OCI-LY3 (cell line): Measurements from ENCODE around the gene FAT3.
A peak's percentile ranks its signal among the peaks of the same experiment; 100 is the strongest.

Experiments
- H2AFZ ChIP-seq: fragments of 200-600, 300-600 bp; shearing (Covaris generic); 2 replicates; pipeline ENCODE4 v1.6.0; 2014; ENCODE audit warnings: antibody characterized with exemption, low read depth, low read length
- H3K27ac ChIP-seq: fragments of 200-600, 300-600 bp; sonication (generic); 2 replicates; pipeline ENCODE4 v1.5.1; 2014; ENCODE audit warnings: mild to moderate bottlenecking, low read length, moderate library complexity, mixed read lengths
- H3K27me3 ChIP-seq: fragments of 200-600, 300-600 bp; sonication (generic); 2 replicates; pipeline ENCODE4 v1.6.1; 2014; ENCODE audit warnings: low read depth, low read length, mixed read lengths
- H3K36me3 ChIP-seq: fragments of 200-600, 300-600 bp; sonication (generic); replicated peaks from 2 replicates; pipeline ENCODE3; 2014; ENCODE audit warnings: low read depth, low read length, mixed read lengths
- H3K4me1 ChIP-seq: fragments of 300-600, 200-600 bp; sonication (generic); 2 replicates; pipeline ENCODE4 v1.6.1; 2014; ENCODE audit warnings: low read length, mixed read lengths
- H3K4me2 ChIP-seq: fragments of 200-600, 300-600 bp; sonication (generic); 2 replicates; pipeline ENCODE4 v1.6.1; 2014; ENCODE audit warnings: low read length, mixed read lengths
- H3K4me3 ChIP-seq: fragments of 300-600, 200-600 bp; sonication (generic); 2 replicates; pipeline ENCODE4 v1.5.1; 2014; ENCODE audit warnings: antibody characterized with exemption, mild to moderate bottlenecking, low read length, moderate library complexity
- H3K79me2 ChIP-seq: fragments of 300-600, 200-600 bp; shearing (Covaris generic); 2 replicates; pipeline ENCODE4 v1.6.1; 2014; ENCODE audit warnings: mild to moderate bottlenecking, low read length, mixed read lengths
- H3K9ac ChIP-seq: fragments of 300-600, 200-600 bp; shearing (Covaris generic); 2 replicates; pipeline ENCODE4 v1.6.0; 2014; ENCODE audit warnings: mild to moderate bottlenecking, low read length, moderate library complexity
- H3K9me3 ChIP-seq: fragments of 200-600, 300-600 bp; shearing (Covaris generic); 2 replicates; pipeline ENCODE4 v1.6.1; 2014; ENCODE audit warnings: low read length, mixed read lengths; ENCODE audit not compliant: insufficient read depth
- H4K20me1 ChIP-seq: fragments of 200-600, 300-600 bp; sonication (generic); 2 replicates; pipeline ENCODE4 v1.6.1; 2016; ENCODE audit warnings: low read length, mixed read lengths; ENCODE audit not compliant: insufficient read depth
- CTCF ChIP-seq: fragments of 200-600, 300-600 bp; sonication (generic); IDR thresholded peaks from 2 replicates; pipeline ENCODE4 v1.5.1; 2014; ENCODE audit warnings: antibody characterized with exemption, low read length, low read depth
- EZH2phosphoT487 ChIP-seq: fragments of 200-600 bp; shearing (Covaris generic); IDR thresholded peaks from 2 replicates; pipeline ENCODE4 v1.6.1; 2018; ENCODE audit warnings: antibody characterized with exemption, mixed run types, low read depth

FAT3 gene

DNA sequence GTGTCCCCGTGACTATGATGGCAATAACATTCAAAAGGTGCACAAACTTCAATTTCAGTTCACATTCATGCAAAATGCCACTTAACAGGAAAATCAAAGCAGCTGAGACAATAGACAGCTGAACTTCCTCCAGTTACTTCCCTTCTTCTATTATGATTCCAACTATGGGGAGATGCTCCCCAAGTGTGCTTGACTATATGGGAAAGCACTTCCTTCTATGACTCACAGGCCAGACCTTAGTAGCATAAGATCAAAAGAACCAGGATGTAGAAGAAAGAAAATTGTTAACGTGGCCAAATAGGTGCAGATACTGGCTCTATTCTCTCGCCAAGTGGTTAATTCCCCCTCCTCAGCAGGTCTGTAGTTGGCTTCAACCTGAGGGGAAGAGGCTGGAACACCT is 7.8 kb upstream of the FAT3 start:
- Histone ChIP-seq H3K4me1 (peaks cover 32% of the 10 kb centered on the region), H3K27me3 (no peaks in the 10 kb centered on the region), H3K4me2 (peak overlapping the region; percentile 50), H3K4me3 (no peak overlapping the region), H2AFZ (no peak overlapping the region; the same call in 1 of the 2 replicates), H3K9ac (no peak overlapping the region), H3K36me3 (peaks cover 6% of the 10 kb centered on the region), H3K9me3 (peaks cover 6% of the 10 kb centered on the region; the same call in 1 of the 2 replicates), H4K20me1 (no peaks in the 10 kb centered on the region), H3K27ac (peak overlapping the region; percentile 73), H3K79me2 (no peaks in the 10 kb centered on the region)
- TF ChIP-seq EZH2phosphoT487 (no peak), CTCF (no peak)

DNA sequence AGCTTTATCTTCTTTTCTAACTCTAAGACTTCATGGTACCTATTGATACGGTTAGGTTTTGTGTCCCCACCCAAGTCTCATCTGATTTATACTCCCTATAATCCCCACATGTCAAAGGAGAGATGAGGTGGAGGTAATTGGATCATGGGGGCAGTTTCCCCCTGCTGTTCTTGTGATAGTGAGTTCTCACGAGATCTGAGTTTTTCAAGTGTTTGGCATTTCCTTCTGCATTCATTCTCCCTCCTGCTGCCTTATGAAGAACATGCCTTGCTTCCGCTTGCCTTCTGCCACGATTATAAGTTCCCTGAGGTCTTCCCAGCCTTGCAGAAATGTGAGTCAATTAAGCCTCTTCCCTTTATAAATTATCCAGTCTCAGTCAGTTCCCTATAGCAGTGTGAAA is 5.1 kb upstream of the FAT3 start:
- H3K36me3 ChIP-seq: peaks cover 6% of the 10 kb centered on the region
- no peaks in the 10 kb centered on the region for H3K79me2 ChIP-seq
- H3K4me3 ChIP-seq: no peak overlapping the region
- no peaks in the 10 kb centered on the region for H3K27me3 ChIP-seq
- peaks cover 6% of the 10 kb centered on the region; the same call in 1 of the 2 replicates for H3K9me3 ChIP-seq
- H3K4me2 ChIP-seq: no peak overlapping the region
- H3K4me1 ChIP-seq: peaks cover 32% of the 10 kb centered on the region
- H3K9ac ChIP-seq: no peak overlapping the region
- no peak for TF ChIP-seq EZH2phosphoT487
- TF ChIP-seq CTCF: no peak
- peak overlapping the region; percentile 73; the same call in 1 of the 2 replicates for H3K27ac ChIP-seq
- no peak overlapping the region for H2AFZ ChIP-seq
- no peaks in the 10 kb centered on the region for H4K20me1 ChIP-seq

- TF ChIP-seq CTCF (no peak), EZH2phosphoT487 (no peak)
- Histone ChIP-seq H3K36me3 (peaks cover 6% of the 10 kb centered on the region), H3K9me3 (peaks cover 6% of the 10 kb centered on the region; the same call in 1 of the 2 replicates), H3K4me1 (peaks cover 14% of the 10 kb centered on the region), H4K20me1 (no peaks in the 10 kb centered on the region), H3K9ac (no peak overlapping the region), H3K27ac (no peak overlapping the region), H3K4me3 (no peak overlapping the region), H3K79me2 (no peaks in the 10 kb centered on the region), H3K4me2 (no peak overlapping the region), H2AFZ (no peak overlapping the region), H3K27me3 (no peaks in the 10 kb centered on the region)
Observed at GRCh38 chr11:92222701-92223100, 1.9 kb upstream of the FAT3 start.

DNA sequence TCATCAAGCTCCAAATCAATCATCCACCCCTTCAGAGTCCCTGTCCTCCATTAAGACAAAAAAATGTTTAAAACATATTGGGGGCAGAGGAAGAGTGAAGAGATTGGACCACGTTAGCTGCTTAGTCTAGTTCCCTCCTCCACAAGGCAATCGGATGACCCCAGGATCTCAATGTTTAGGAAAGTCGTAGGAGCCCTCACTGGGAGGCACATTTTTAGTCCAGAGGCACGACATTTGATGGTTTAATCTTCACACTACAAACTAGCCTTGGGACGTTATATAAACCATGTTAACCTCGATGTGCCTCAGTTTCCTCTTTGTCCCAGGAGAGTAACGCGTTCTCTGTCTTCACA is 588 bp upstream of the FAT3 start:
- Histone ChIP-seq H3K4me3 (no peak overlapping the region), H3K4me1 (peaks cover under 1% of the 10 kb centered on the region; the same call in 1 of the 2 replicates)

More for the DNA sequence above, 588 bp upstream of the FAT3 start:
- H3K27me3 ChIP-seq: no peaks in the 10 kb centered on the region
- H3K36me3 ChIP-seq: peaks cover 6% of the 10 kb centered on the region
- H2AFZ ChIP-seq: no peak overlapping the region
- no peaks in the 10 kb centered on the region for H3K79me2 ChIP-seq
- H3K27ac ChIP-seq: no peak overlapping the region
- H3K9ac ChIP-seq: no peak overlapping the region
- H4K20me1 ChIP-seq: no peaks in the 10 kb centered on the region
- H3K4me2 ChIP-seq: no peak overlapping the region
- H3K9me3 ChIP-seq: peaks cover 6% of the 10 kb centered on the region; the same call in 1 of the 2 replicates
- TF ChIP-seq CTCF (no peak), EZH2phosphoT487 (no peak)
